ENCODE measurements around the gene KCNK13. TPM values are rescaled to one million over a fixed set of nuclear protein-coding genes. Genes with fewer than 3 reads are reported as not detected.
"Not testable (repeated sequence)": the region's sequence is repeated elsewhere in the genome, so short reads cannot be mapped to it uniquely, and the experiment has no call there.

The KCNK13 gene
- total RNA-seq, 1 donor from 2014 or later, result 0.81 TPM

- no peaks in the 10 kb centered on the region for H3K9me3 ChIP-seq
- intact Hi-C loops (cut with DNase I), result no loop called here
- no peak overlapping the region for H3K4me3 ChIP-seq
- TF ChIP-seq, protein P1, sequence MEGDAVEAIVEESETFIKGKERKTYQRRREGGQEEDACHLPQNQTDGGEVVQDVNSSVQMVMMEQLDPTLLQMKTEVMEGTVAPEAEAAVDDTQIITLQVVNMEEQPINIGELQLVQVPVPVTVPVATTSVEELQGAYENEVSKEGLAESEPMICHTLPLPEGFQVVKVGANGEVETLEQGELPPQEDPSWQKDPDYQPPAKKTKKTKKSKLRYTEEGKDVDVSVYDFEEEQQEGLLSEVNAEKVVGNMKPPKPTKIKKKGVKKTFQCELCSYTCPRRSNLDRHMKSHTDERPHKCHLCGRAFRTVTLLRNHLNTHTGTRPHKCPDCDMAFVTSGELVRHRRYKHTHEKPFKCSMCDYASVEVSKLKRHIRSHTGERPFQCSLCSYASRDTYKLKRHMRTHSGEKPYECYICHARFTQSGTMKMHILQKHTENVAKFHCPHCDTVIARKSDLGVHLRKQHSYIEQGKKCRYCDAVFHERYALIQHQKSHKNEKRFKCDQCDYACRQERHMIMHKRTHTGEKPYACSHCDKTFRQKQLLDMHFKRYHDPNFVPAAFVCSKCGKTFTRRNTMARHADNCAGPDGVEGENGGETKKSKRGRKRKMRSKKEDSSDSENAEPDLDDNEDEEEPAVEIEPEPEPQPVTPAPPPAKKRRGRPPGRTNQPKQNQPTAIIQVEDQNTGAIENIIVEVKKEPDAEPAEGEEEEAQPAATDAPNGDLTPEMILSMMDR (IDR thresholded peaks at IDR 0.05), result no peak
- no peaks in the 10 kb centered on the region for H3K4me1 ChIP-seq
- ATAC-seq (no peak), DNase-seq (no peak)
- no peaks in the 10 kb centered on the region for H3K36me3 ChIP-seq
- H3K27me3 ChIP-seq, result no peaks in the 10 kb centered on the region
- no peak overlapping the region for H3K27ac ChIP-seq
Observed at GRCh38 chr14:90188588-90188987, 126.8 kb downstream of the KCNK13 start.

DNA sequence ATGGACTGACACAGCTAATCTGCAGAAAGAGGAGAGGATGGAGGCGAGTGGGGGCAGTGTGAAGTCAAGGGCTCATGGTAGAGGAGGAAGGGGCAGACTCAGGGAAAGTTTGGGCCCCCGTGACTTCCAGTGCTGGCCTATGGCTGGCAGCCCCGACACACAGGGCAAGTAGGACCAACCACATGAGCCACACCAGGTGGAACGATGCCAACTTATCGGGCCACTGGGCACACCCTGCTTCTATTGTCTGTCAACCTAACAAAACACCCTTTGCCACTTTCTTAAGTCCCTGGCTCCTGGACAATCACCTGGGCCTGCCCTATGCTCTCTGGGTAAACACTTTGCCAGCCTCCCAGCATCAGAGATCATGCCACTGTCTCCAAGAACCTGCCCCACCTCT is 129.4 kb downstream of the KCNK13 start:
- Histone ChIP-seq H3K36me3 (no peaks in the 10 kb centered on the region), H3K4me3 (no peak overlapping the region), H3K27ac (no peak overlapping the region), H3K27me3 (no peaks in the 10 kb centered on the region), H3K9me3 (no peaks in the 10 kb centered on the region), H3K4me1 (no peaks in the 10 kb centered on the region)
- TF ChIP-seq, protein P1 (IDR thresholded peaks at IDR 0.05), result no peak
- intact Hi-C loops (cut with DNase I), result no loop called here
- peak; percentile 23 for ATAC-seq
- DNase-seq, result no peak

- Histone ChIP-seq H3K9me3 (no peaks in the 10 kb centered on the region), H3K4me1 (no peaks in the 10 kb centered on the region), H3K27ac (no peak overlapping the region), H3K4me3 (no peak overlapping the region), H3K36me3 (no peaks in the 10 kb centered on the region), H3K27me3 (no peaks in the 10 kb centered on the region)
- no peak for DNase-seq
- TF ChIP-seq, protein P1 (IDR thresholded peaks at IDR 0.05), result no peak
- intact Hi-C loops (cut with DNase I), result no loop called here
- ATAC-seq, result no peak
Observed at GRCh38 chr14:90191585-90191984, 129.8 kb downstream of the KCNK13 start.

GRCh38 chr14:90193925-90194324 is 132.1 kb downstream of the KCNK13 start:
- no peaks in the 10 kb centered on the region for H3K4me1 ChIP-seq
- intact Hi-C loops (cut with DNase I), result no loop called here
- TF ChIP-seq, protein P1 (IDR thresholded peaks at IDR 0.05), result peak; percentile 39
- ATAC-seq, result peak; percentile 38
- H3K36me3 ChIP-seq, result no peaks in the 10 kb centered on the region
- no peak overlapping the region for H3K27ac ChIP-seq
- H3K9me3 ChIP-seq, result no peaks in the 10 kb centered on the region
- DNase-seq, result no peak
- no peak overlapping the region for H3K4me3 ChIP-seq
- no peaks in the 10 kb centered on the region for H3K27me3 ChIP-seq

GRCh38 chr14:90194706-90195105 is 132.9 kb downstream of the KCNK13 start:
- TF ChIP-seq, protein P1 (IDR thresholded peaks at IDR 0.05), result no peak
- ATAC-seq (no peak), DNase-seq (no peak)
- intact Hi-C loops (cut with DNase I), result no loop called here
- no peaks in the 10 kb centered on the region for H3K27me3 ChIP-seq
- no peaks in the 10 kb centered on the region for H3K4me1 ChIP-seq
- H3K27ac ChIP-seq, result no peak overlapping the region
- H3K36me3 ChIP-seq, result no peaks in the 10 kb centered on the region
- H3K9me3 ChIP-seq, result no peaks in the 10 kb centered on the region
- no peak overlapping the region for H3K4me3 ChIP-seq

DNA sequence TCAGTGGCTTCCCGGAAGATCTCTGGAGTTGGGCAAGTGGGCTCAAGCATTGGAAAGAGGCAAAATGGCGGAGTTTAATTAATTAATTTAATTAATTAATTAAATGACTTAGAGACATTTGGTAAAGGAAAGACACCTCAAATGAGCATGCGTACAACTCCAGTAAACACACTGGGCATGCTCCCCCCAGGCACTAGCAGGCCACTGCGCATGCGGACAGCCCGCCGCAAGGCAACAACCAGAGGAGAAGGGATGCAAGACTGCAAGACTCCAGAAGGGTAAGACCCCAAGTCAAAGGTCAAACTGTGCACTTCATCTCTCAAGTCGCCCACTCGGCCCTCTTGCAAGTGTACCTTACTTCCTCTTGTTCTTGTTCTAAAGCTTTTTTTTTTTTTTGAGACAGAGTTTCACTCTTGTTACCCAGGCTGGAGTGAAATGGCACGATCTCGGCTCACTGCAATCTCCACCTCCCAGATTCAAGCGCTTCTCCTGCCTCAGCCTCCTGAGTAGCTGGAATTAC is 136.8 kb downstream of the KCNK13 start:
- Histone ChIP-seq H3K27ac (no peak overlapping the region), H3K4me3 (no peak overlapping the region), H3K9me3 (no peaks in the 10 kb centered on the region), H3K36me3 (no peaks in the 10 kb centered on the region), H3K27me3 (no peaks in the 10 kb centered on the region), H3K4me1 (no peaks in the 10 kb centered on the region)
- DNase-seq, result no peak
- ATAC-seq, result no peak
- TF ChIP-seq, protein P1 (IDR thresholded peaks at IDR 0.05), result no peak
- intact Hi-C loops (cut with DNase I), result no loop called here

DNA sequence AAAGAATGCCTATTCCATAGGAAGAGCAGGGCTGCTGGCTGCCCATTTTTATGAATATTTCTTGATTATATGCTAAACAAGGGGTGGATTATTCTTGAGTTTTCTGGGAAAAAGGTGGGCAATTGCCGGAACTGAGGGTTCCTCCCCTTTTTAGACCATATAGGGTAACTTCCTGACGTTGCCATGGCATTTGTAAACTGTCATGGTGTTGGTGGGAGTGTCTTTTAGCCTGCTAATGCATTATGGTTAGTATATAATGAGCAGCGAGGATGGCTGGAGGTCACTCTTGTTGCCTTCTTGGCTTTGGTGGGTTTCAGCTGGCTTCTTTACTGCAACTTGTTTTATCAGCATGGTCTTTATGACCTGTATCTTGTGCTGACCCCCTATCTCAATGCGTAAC is 138.8 kb downstream of the KCNK13 start:
- intact Hi-C loops (cut with DNase I), result not testable (repeated sequence)

More for the DNA sequence above, 138.8 kb downstream of the KCNK13 start:
- not testable (repeated sequence) for H3K27ac ChIP-seq, H3K9me3 ChIP-seq, H3K4me1 ChIP-seq, H3K36me3 ChIP-seq, ATAC-seq, H3K4me3 ChIP-seq, H3K27me3 ChIP-seq, DNase-seq

All from upper lobe of right lung (tissue), 1 donor.